Stimulated activated CD4-positive, alpha-beta T cell treated with anti-CD3 and anti-CD28 coated beads, Interleukin-4, amount 100 ng/mL, for 4 hours (primary cell): ENCODE measurements around the gene BSN.

Experiments used
- DNase-seq, 2 experiments: peaks; one replicate each; pipeline ENCODE4 v3.0.0-alpha.2; 2020

Gene BSN

GRCh38 chr3:49601358-49602048 lies 47.2 kb downstream of the BSN start:
- DNase-seq, result no peak

DNA sequence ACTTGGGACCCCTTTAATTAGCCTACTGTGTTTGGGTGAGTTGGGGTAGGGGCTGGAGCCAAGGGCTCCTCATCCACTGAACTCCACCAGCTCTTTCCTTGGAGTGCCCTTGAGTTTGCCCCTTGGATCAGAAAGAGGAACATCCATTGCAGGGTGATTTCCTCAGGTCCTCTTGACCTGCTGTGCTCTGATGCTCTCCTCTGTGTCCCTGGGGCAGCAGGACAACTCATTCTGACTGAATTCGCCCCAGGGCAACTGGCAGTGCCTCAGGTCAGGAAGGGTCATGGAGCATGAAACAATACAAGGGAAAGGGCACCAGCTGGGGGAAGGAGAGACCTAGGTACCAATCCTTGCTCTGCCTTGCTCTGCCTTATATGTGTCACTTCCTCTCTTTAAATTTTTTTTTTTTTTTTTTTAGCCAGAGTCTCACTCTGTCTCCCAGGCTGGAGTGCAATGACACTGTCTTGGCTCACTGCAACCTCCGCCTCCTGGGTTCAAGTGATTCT lies 47.8 kb downstream of the BSN start:
- DNase-seq, result no peak

DNA sequence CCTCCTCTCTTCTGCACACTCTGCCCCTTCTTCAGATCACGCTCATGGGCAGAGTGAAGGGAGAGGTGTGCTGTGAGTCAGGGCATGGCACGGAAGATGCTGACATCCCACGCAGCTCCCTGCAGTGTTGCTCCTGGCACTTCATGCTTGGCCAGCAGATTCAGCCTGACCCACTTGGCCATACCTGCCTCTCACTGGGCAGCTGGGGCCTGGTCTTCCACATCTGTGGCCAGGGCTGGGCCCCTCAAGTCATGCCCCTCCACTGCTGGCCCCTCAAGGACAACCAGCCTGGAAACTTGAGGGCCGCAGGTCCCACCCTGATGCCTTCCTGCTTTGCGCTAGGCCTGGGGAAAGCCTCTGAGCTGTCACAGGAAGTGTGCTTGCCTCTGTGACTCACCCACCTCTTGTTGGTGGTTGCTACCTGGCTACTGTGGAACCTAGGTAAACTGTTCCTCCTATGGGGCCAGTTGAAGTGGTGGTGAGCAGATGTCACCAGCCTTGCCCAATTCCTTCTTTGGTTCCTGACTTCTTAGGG lies 48.7 kb downstream of the BSN start:
- DNase-seq, result peak; percentile 48 to 71

- no peak for DNase-seq
These were observed 52.1 kb downstream of the BSN start for GRCh38 chr3:49606427-49606826.

GRCh38 chr3:49607105-49607591 lies 52.9 kb downstream of the BSN start:
- no peak for DNase-seq

- no peak for DNase-seq
These were observed 53.5 kb downstream of the BSN start for GRCh38 chr3:49607796-49608195.

GRCh38 chr3:49609314-49609713 lies 55.0 kb downstream of the BSN start:
- DNase-seq, result no peak

GRCh38 chr3:49609815-49610214 lies 55.5 kb downstream of the BSN start:
- no peak for DNase-seq

- DNase-seq, result no peak
These were observed 56.5 kb downstream of the BSN start for GRCh38 chr3:49610666-49611280.

DNA sequence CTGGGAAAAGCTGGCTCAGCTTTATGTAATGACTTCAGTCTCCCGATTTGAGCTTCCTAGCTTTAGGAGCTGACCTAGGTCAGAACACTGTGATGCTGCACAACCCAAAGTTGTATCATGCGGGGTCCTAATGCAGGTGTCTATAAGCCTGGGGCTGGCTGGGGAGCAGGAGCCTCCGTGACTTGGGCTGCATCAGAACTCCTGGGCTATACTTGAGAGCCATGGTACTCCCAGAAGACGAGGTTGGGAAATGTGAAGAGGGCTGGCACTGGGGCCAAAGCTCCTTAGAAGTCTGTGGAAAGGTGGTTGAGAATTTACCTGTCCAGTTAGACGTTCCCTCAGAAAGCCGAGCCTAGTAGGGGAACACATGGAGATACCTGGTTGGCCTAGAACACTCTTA lies 57.0 kb downstream of the BSN start:
- DNase-seq, result no peak

- DNase-seq, result no peak
These were observed 57.4 kb downstream of the BSN start for GRCh38 chr3:49611719-49612118.

DNA sequence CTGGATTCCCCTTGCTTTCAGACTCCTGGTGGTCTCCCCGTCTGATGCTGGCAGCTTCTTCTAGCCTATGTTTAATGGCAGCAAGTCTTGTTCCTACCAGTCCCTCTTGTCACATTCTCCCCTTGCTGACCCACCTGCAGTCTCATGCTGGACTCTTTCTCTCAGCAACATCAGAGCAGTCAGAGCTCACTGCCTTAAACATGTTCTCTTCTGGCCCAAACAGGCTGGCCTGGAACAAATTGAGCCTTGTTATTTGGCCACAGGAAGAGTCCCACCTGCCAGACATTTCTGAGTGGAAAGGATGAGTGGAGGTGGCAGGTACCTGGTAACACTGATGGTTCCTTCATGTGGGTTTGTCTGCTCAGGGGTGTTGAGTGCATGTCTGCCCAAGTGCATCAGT lies 60.7 kb downstream of the BSN start:
- DNase-seq, result no peak

- no peak for DNase-seq
These were observed 61.8 kb downstream of the BSN start for GRCh38 chr3:49616061-49616460.

DNA sequence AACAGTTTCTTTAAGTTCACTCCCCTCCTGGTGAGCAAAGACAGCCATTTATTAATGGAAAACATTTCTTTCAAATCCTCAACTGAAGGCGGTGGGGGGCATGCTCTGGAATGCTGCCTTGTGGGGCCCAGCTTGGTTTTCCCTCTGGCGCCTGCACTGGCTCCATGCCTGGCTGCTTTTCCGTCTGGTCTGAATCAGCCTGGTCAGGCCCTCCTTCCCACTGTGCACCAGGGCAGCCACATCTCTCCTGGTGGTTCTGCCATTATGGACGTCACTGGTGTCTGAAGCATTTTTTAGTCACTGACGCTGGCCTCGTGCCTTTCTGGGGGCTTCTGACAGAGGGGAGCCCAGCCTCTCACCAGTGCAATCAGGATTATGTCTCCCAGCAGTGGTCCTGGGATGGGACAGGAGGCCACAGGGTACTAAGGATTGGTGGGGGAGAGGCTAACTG lies 62.2 kb downstream of the BSN start:
- no peak for DNase-seq

DNA sequence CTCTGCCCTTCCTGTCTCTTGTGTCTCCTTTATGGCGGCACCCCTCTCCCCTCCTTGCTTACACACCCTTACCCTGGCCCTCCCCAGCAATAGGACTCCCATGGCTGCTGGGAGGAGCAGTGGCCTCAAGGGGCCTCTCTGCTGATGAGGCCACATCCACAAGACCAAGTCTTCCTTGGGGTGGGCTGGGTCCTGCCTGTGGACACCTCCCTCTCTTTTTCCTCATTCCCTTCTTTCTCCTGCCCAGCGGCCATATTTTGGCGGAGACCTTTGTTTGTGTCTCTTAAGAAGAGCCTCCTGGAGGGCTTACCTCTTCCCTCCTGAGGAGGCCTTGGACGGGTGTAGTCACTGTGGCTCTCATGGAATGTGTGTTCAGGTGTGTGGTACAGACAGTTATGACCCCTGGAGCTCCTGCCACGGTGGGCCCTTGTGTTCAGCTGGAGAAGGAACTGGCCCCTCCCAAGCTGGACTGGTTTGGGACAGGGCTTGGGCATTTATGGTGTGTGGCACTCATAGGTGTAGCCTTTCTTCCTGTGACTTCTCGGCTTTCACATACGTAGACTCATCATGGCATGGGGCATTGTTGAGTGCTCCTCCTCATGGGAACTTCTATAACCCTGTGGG lies 63.2 kb downstream of the BSN start:
- no peak for DNase-seq

- DNase-seq, result no peak
These were observed 64.1 kb downstream of the BSN start for GRCh38 chr3:49618412-49618811.

DNA sequence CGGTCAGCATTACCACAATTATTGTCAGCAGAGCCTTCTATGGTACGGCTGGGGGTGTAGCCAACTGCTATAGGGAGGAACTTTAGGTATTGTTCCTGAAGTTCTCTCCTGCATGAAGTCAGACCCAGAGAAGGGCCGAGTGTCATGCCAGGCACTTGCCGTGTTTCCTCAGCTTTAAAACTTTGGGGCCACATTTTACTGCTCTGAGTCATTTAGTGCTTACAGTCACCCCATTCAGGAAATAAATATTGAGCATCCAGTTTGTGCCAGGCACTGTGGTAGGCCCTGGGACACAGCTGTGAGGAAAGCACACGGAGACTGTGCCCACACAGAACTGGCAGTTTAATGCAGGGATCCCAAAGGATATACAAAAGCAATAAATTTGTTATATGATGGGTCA lies 65.4 kb downstream of the BSN start:
- no peak for DNase-seq

DNA sequence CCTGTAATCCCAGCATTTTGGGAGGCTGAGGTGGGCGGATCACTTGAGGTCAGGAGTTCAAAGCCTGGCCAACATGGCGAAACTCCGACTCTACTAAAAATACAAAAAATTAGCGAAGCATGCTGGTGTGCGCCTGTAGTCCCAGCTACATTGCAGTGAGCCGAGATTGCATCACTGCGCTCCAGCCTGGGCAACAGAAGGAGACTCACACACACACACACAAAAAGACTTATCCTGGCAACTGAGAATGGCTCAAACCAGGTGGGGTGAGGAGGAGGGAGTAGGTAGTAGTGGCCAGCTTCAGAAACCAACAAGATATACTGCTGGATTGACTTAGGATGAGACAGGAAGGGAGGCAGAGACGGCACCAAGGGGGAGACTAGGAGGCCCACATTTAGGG lies 66.5 kb downstream of the BSN start:
- no peak for DNase-seq

DNA sequence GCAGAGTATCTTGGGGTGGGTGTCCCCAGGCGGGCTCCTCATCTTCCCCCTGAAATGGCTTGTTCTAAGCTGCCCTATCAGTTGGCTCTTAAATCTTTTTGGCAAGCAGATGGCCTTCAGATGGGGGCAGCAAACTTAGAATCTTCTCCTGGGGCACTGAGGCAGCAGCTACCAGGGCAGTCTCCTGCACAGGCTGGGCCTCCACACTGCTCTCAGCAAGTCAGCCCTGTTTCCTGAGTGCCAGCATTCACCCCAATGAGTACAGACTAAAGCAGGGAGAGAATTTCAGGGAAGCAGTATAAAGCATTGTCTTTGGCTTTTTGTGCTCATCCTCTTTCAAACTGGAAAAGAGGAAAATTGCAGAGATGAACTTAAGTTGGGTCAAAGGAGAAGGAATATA lies 68.8 kb downstream of the BSN start:
- no peak for DNase-seq

- DNase-seq, result no peak
These were observed 70.8 kb downstream of the BSN start for GRCh38 chr3:49625071-49625470.

DNA sequence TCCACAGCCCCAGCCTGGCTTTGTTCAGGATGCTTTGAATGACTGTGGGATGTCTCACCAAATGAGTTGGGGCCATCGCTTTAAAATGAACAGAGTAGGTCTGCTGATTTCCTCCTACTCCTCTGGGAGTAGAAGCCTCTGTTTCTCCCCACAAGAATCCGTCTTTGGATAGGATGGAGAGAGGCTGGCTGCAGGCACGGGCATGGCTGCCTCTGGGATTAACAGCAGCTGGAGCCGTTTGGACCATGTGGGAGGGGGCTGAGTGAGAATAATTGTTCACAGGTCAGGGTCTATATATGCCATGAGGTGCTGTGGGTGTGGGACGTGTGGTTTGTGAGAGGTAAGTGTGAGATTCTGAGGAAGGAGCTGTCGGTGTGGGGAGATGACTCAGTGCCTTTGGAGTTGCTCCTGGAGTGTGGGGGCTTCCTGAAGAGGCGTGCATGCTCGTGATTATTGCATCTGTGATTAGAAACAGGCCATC lies 71.9 kb downstream of the BSN start:
- DNase-seq, result peak in 1 of 2 experiments; percentile 5

GRCh38 chr3:49626796-49627195 lies 72.5 kb downstream of the BSN start:
- no peak for DNase-seq

GRCh38 chr3:49627634-49628033 lies 73.4 kb downstream of the BSN start:
- no peak for DNase-seq

- DNase-seq, result no peak
These were observed 74.0 kb downstream of the BSN start for GRCh38 chr3:49628249-49628648.
